Measurements from ENCODE around the gene OR56B1.
"Not testable (repeated sequence)": the region's sequence is repeated elsewhere in the genome, so short reads cannot be mapped to it uniquely, and the experiment has no call there.

The OR56B1 gene

GRCh38 chr11:5736396-5736795 is at the start of gene OR56B1:
Gene OR56B1 (plus strand): TSS chr11:5736448. CDS start chr11:5736517, 69 bp downstream.
- Histone ChIP-seq H2AFZ (ENCODE audit: low read depth, low read length) (no peak within 1 kb of the TSS), H3K9me3 (ENCODE audit: low read length) (no peaks in the 10 kb centered on the region), H3K36me3 (ENCODE audit: insufficient read depth, low read length) (no peaks in the 10 kb centered on the region)

GRCh38 chr11:5688482-5688881 is 47.8 kb upstream of the OR56B1 start:
- peaks cover 18% of the 10 kb centered on the region for H3K4me1 ChIP-seq (ENCODE audit: insufficient read depth, low read length)
- H3K36me3 ChIP-seq (ENCODE audit: insufficient read depth, low read length): no peaks in the 10 kb centered on the region
- H3K27me3 ChIP-seq (ENCODE audit: insufficient read depth, low read length): no peaks in the 10 kb centered on the region
- H3K9me3 ChIP-seq (ENCODE audit: low read length): no peaks in the 10 kb centered on the region
- H2AFZ ChIP-seq (ENCODE audit: low read depth, low read length): no peak overlapping the region
- H3K4me3 ChIP-seq (ENCODE audit: low read length): no peak overlapping the region

More at GRCh38 chr11:5736396-5736795, at the start of gene OR56B1:
- Histone ChIP-seq H3K4me1 (ENCODE audit: insufficient read depth, low read length) (peaks cover 19% of the 10 kb centered on the region), H3K4me3 (ENCODE audit: low read length) (no peak within 1 kb of the TSS), H3K27me3 (ENCODE audit: insufficient read depth, low read length) (peaks cover 6% of the 10 kb centered on the region)

GRCh38 chr11:5689551-5689983 is 46.7 kb upstream of the OR56B1 start, which contains the start of gene TRIM22:
Gene TRIM22 (plus strand): TSS chr11:5689790. CDS start chr11:5696233, 6,443 bp downstream.
- H3K4me3 ChIP-seq (ENCODE audit: low read length): peak within 1 kb of the TSS; percentile 39
- no peaks in the 10 kb centered on the region for H3K36me3 ChIP-seq (ENCODE audit: insufficient read depth, low read length)
- peak within 1 kb of the TSS; percentile 92 for H2AFZ ChIP-seq (ENCODE audit: low read depth, low read length)
- H3K9me3 ChIP-seq (ENCODE audit: low read length): no peaks in the 10 kb centered on the region
- H3K27me3 ChIP-seq (ENCODE audit: insufficient read depth, low read length): no peaks in the 10 kb centered on the region
- H3K4me1 ChIP-seq (ENCODE audit: insufficient read depth, low read length): peaks cover 14% of the 10 kb centered on the region

- peaks cover 14% of the 10 kb centered on the region for H3K4me1 ChIP-seq (ENCODE audit: insufficient read depth, low read length)
- no peaks in the 10 kb centered on the region for H3K9me3 ChIP-seq (ENCODE audit: low read length)
- H3K36me3 ChIP-seq (ENCODE audit: insufficient read depth, low read length): no peaks in the 10 kb centered on the region
- no peaks in the 10 kb centered on the region for H3K27me3 ChIP-seq (ENCODE audit: insufficient read depth, low read length)
- H2AFZ ChIP-seq (ENCODE audit: low read depth, low read length): peak overlapping the region; percentile 92
- H3K4me3 ChIP-seq (ENCODE audit: low read length): peak overlapping the region; percentile 39
Observed at GRCh38 chr11:5690216-5690615, 46.0 kb upstream of the OR56B1 start.

- Histone ChIP-seq H3K4me3 (ENCODE audit: low read length) (peak overlapping the region; percentile 39), H3K9me3 (ENCODE audit: low read length) (no peaks in the 10 kb centered on the region)
Observed at GRCh38 chr11:5690736-5691135, 45.5 kb upstream of the OR56B1 start.

GRCh38 chr11:5691238-5691963 is 44.8 kb upstream of the OR56B1 start:
- not testable (repeated sequence) for H3K9me3 ChIP-seq (ENCODE audit: low read length); H3K36me3 ChIP-seq (ENCODE audit: insufficient read depth, low read length); H2AFZ ChIP-seq (ENCODE audit: low read depth, low read length); H3K27me3 ChIP-seq (ENCODE audit: insufficient read depth, low read length); H3K4me3 ChIP-seq (ENCODE audit: low read length)
- peaks cover 14% of the 10 kb centered on the region for H3K4me1 ChIP-seq (ENCODE audit: insufficient read depth, low read length)

More at GRCh38 chr11:5690736-5691135, 45.5 kb upstream of the OR56B1 start:
- H2AFZ ChIP-seq (ENCODE audit: low read depth, low read length): no peak overlapping the region
- no peaks in the 10 kb centered on the region for H3K27me3 ChIP-seq (ENCODE audit: insufficient read depth, low read length)
- peaks cover 14% of the 10 kb centered on the region for H3K4me1 ChIP-seq (ENCODE audit: insufficient read depth, low read length)
- H3K36me3 ChIP-seq (ENCODE audit: insufficient read depth, low read length): no peaks in the 10 kb centered on the region

GRCh38 chr11:5691964-5692361 is 44.3 kb upstream of the OR56B1 start:
- no peaks in the 10 kb centered on the region for H3K27me3 ChIP-seq (ENCODE audit: insufficient read depth, low read length)
- no peak overlapping the region for H3K4me3 ChIP-seq (ENCODE audit: low read length)
- peaks cover 14% of the 10 kb centered on the region for H3K4me1 ChIP-seq (ENCODE audit: insufficient read depth, low read length)
- no peak overlapping the region for H2AFZ ChIP-seq (ENCODE audit: low read depth, low read length)
- H3K36me3 ChIP-seq (ENCODE audit: insufficient read depth, low read length): no peaks in the 10 kb centered on the region
- no peaks in the 10 kb centered on the region for H3K9me3 ChIP-seq (ENCODE audit: low read length)

- Histone ChIP-seq H3K4me3 (ENCODE audit: low read length) (no peak overlapping the region), H3K36me3 (ENCODE audit: insufficient read depth, low read length) (peaks cover 2% of the 10 kb centered on the region), H3K27me3 (ENCODE audit: insufficient read depth, low read length) (no peaks in the 10 kb centered on the region), H2AFZ (ENCODE audit: low read depth, low read length) (no peak overlapping the region), H3K9me3 (ENCODE audit: low read length) (no peaks in the 10 kb centered on the region), H3K4me1 (ENCODE audit: insufficient read depth, low read length) (peaks cover 12% of the 10 kb centered on the region)
Observed at GRCh38 chr11:5694642-5695041, 41.6 kb upstream of the OR56B1 start.

- Histone ChIP-seq H2AFZ (ENCODE audit: low read depth, low read length) (no peak overlapping the region), H3K36me3 (ENCODE audit: insufficient read depth, low read length) (peaks cover 2% of the 10 kb centered on the region), H3K9me3 (ENCODE audit: low read length) (no peaks in the 10 kb centered on the region), H3K4me3 (ENCODE audit: low read length) (no peak overlapping the region), H3K4me1 (ENCODE audit: insufficient read depth, low read length) (peaks cover 4% of the 10 kb centered on the region), H3K27me3 (ENCODE audit: insufficient read depth, low read length) (no peaks in the 10 kb centered on the region)
Observed at GRCh38 chr11:5695580-5695979, 40.7 kb upstream of the OR56B1 start.

GRCh38 chr11:5696210-5696609 is 40.0 kb upstream of the OR56B1 start:
- no peak overlapping the region for H2AFZ ChIP-seq (ENCODE audit: low read depth, low read length)
- H3K4me3 ChIP-seq (ENCODE audit: low read length): no peak overlapping the region
- no peaks in the 10 kb centered on the region for H3K27me3 ChIP-seq (ENCODE audit: insufficient read depth, low read length)
- H3K9me3 ChIP-seq (ENCODE audit: low read length): no peaks in the 10 kb centered on the region
- no peaks in the 10 kb centered on the region for H3K4me1 ChIP-seq (ENCODE audit: insufficient read depth, low read length)
- peaks cover 2% of the 10 kb centered on the region for H3K36me3 ChIP-seq (ENCODE audit: insufficient read depth, low read length)

- H3K4me3 ChIP-seq (ENCODE audit: low read length): no peak overlapping the region
- H3K27me3 ChIP-seq (ENCODE audit: insufficient read depth, low read length): no peaks in the 10 kb centered on the region
- no peaks in the 10 kb centered on the region for H3K9me3 ChIP-seq (ENCODE audit: low read length)
- H3K36me3 ChIP-seq (ENCODE audit: insufficient read depth, low read length): peaks cover 2% of the 10 kb centered on the region
- H2AFZ ChIP-seq (ENCODE audit: low read depth, low read length): no peak overlapping the region
- H3K4me1 ChIP-seq (ENCODE audit: insufficient read depth, low read length): no peaks in the 10 kb centered on the region
Observed at GRCh38 chr11:5698281-5698680, 38.0 kb upstream of the OR56B1 start.

GRCh38 chr11:5700421-5701054 is 35.7 kb upstream of the OR56B1 start:
- Histone ChIP-seq H3K4me3 (ENCODE audit: low read length) (no peak overlapping the region), H3K27me3 (ENCODE audit: insufficient read depth, low read length) (no peaks in the 10 kb centered on the region), H3K4me1 (ENCODE audit: insufficient read depth, low read length) (no peaks in the 10 kb centered on the region), H3K9me3 (ENCODE audit: low read length) (no peaks in the 10 kb centered on the region), H3K36me3 (ENCODE audit: insufficient read depth, low read length) (peaks cover 4% of the 10 kb centered on the region), H2AFZ (ENCODE audit: low read depth, low read length) (no peak overlapping the region)

- Histone ChIP-seq H3K36me3 (ENCODE audit: insufficient read depth, low read length) (peaks cover 8% of the 10 kb centered on the region), H3K4me1 (ENCODE audit: insufficient read depth, low read length) (no peaks in the 10 kb centered on the region), H3K4me3 (ENCODE audit: low read length) (no peak overlapping the region), H3K27me3 (ENCODE audit: insufficient read depth, low read length) (no peaks in the 10 kb centered on the region), H2AFZ (ENCODE audit: low read depth, low read length) (no peak overlapping the region), H3K9me3 (ENCODE audit: low read length) (no peaks in the 10 kb centered on the region)
Observed at GRCh38 chr11:5701055-5701577, 35.1 kb upstream of the OR56B1 start.

All from neuron (in vitro differentiated cells).